Transverse colon (tissue), 3 donors: ENCODE measurements around the gene GPR31.
"Not testable (repeated sequence)": the region's sequence is repeated elsewhere in the genome, so short reads cannot be mapped to it uniquely, and the experiment has no call there.

Source experiments
- CTCF ChIP-seq, 5 experiments: fragments of 200-600 bp in 3 of 5; fragments of 450-650 bp in 2 of 5; sonication (generic) in 3 of 5; IDR thresholded peaks; 1 replicate in 2 of 5; 2 replicates in 3 of 5; pipeline ENCODE4 v1.5.1; 2016 to 2017; ENCODE audit warnings: antibody characterized with exemption in 5 of 5, inconsistent platforms in 3 of 5, mild to moderate bottlenecking in 2 of 5, moderate library complexity in 1 of 5
- POLR2A ChIP-seq: fragments of 450-650 bp; IDR thresholded peaks from one replicate; pipeline ENCODE4 v1.6.1; 2016; ENCODE audit warnings: antibody characterized with exemption, mild to moderate bottlenecking, moderate library complexity

DNA sequence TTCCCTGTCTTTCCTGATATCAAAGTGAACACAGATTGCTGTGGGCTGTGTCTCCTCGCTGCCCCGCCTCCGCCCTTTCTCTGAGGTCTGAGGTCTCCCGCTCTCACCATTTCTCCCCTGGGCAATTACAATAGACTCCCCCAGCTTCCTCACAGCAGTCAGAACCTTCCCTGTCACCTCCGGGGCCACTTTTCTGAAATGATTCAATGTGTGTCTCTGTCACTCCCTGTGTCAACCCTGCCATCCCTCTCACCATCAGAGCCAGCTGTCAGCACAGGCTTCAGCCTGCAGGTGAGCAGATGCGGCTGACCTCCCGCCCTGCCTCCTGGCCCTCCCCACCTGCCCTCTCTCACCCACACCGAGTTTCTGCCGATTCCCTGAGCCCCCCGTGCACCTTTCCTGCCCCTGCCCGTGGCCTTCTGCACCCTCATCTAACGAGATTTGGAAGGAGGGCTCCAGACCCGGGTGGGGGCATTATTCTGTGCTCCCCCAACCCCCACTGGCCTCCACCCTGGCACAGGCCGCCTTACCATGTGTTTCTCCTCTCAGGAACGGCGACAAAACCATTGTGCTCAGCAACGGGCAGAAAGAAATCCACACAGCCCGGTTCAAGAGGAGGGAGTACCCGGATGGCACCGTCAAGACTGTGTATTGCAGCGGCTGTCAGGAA lies 38.3 kb upstream of the GPR31 start:
- not testable (repeated sequence) for TF ChIP-seq CTCF (IDR thresholded peaks at IDR 0.05); POLR2A
